Erythroblast (primary cell): ENCODE measurements around the gene HCN4.

Experiments used
- GATA1 ChIP-seq: IDR thresholded peaks from 2 replicates; pipeline ENCODE4 v1.6.1; 2011; ENCODE audit warnings: low read depth, mild to moderate bottlenecking, control low read depth, low read length, moderate library complexity
- POLR2A ChIP-seq: IDR thresholded peaks from 2 replicates; pipeline ENCODE4 v1.6.1; 2011; ENCODE audit warnings: mild to moderate bottlenecking, low read length

DNA sequence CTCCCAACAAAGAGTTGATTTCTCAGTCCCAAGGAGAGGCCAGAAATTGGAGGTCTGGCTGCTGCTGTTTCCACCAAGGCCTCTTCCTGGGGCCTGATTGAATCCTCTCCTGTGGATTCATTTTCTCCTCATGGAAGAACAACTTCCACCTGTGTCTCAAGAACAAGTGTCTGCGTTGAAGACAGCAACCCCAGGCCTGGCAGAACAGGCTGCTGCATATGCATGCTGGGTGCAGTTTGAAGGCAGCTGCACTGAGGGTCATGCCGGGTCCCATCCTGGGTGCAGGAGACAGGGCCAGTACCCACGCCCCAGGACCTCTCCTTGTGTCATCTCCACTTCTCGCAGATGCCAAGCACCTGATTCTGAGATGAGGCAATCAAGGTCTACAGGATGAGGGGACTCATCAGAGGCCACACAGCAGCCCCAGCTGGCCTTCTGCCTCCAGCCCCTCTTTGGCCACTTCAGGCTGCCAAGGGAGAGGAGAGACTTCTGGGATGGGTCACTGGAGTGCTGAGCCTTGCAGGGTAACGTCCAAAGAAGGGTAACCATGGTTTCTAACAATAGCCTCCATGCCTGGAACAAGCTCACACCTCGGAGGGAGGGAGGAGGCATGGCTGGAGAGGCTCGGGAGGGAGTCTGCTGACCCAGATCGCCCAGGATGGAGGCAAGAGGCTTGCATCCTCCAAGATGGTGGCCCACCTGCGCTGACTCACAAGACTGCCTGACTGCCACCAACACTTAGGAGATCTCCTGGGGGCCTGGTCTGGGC is 30.0 kb downstream of the HCN4 start:
- TF ChIP-seq POLR2A (no peak), GATA1 (no peak)
